HepG2 (cell line): ENCODE data around the gene NUDT6. TPM values are rescaled to one million over a fixed set of nuclear protein-coding genes. Genes with fewer than 3 reads are reported as not detected.

Experiments
- ATAC-seq: fragments of 200-7000 bp; cut with Tn5 transposase; 3 replicates; pipeline ENCODE4 v1.9.1; 2020; ENCODE audit warnings: mild to moderate bottlenecking, moderate library complexity
- BruUV-seq: library from RNA; stranded (reverse); fragments of 400-500 nt; replicated peaks from 2 replicates; lab custom pipeline; 2021; lab: Mats Ljungman, UMichigan
- CTCF ChIA-PET: fragments of 300-600 bp; formaldehyde crosslinking; extraction: SDS; loops from one replicate; lab custom pipeline; 2021; ENCODE audit warnings: low total read pairs, inconsistent platforms, low intra/inter-chr PET ratio; lab: Yijun Ruan, JAX
- POLR2A ChIA-PET: fragments of 350-600 bp; sonication (Branson Sonifier 250); formaldehyde crosslinking; loops from one replicate; lab custom pipeline; 2020; ENCODE audit warnings: antibody characterized with exemption, inconsistent platforms; lab: Yijun Ruan, JAX
- DNase-seq: peaks from one replicate; pipeline ENCODE4 v3.0.0-alpha.2; 2015; ENCODE audit warnings: low spot score
- FAIRE-seq: peaks from 3 replicates; lab custom pipeline; 2011; peaks lifted over from hg19 to GRCh38; lab: Jason Lieb, UNC
- H2AFZ ChIP-seq: one replicate; pipeline ENCODE4 v1.6.1; 2011; ENCODE audit warnings: low read length, inconsistent platforms
- H3K27ac ChIP-seq: fragments of 300-600 bp; 3 replicates; pipeline ENCODE4 v1.8.0; 2011; ENCODE audit warnings: mixed run types, mild to moderate bottlenecking, mixed read lengths, low read length, inconsistent platforms; ENCODE audit not compliant: insufficient read depth; ENCODE audit errors: extremely low read length
- H3K27me3 ChIP-seq, 2 experiments: fragments of 200-600 bp in 1 of 2; 2 replicates in 1 of 2; 3 replicates in 1 of 2; pipeline versions ENCODE4 v1.6.0 to v1.8.0; 2011; ENCODE audit warnings: low read length in 2 of 2, mild to moderate bottlenecking in 2 of 2, moderate library complexity in 2 of 2, inconsistent platforms in 1 of 2; ENCODE audit not compliant: insufficient read depth in 2 of 2, control insufficient read depth in 1 of 2
- H3K36me3 ChIP-seq, 2 experiments: fragments of 200-600 bp in 1 of 2; replicated peaks in 1 of 2; 2 replicates in 1 of 2; 3 replicates in 1 of 2; pipeline versions ENCODE4 v1.5.1 to v1.8.0; 2011; ENCODE audit warnings: low read length in 2 of 2, inconsistent platforms in 1 of 2; ENCODE audit not compliant: insufficient read depth in 2 of 2, control insufficient read depth in 1 of 2
- H3K4me1 ChIP-seq: 2 replicates; pipeline ENCODE4 v1.5.1; 2012; ENCODE audit warnings: low read length, inconsistent platforms; ENCODE audit not compliant: insufficient read depth
- H3K4me2 ChIP-seq: 2 replicates; pipeline ENCODE4 v1.6.0; 2011; ENCODE audit warnings: low read depth, low read length, inconsistent platforms
- H3K4me3 ChIP-seq, 3 experiments: fragments of 200-600 bp in 1 of 3; sonication (generic), shearing (Covaris generic) in 1 of 3; replicated peaks in 1 of 3; 2 replicates each; pipeline ENCODE4 v1.5.1; 2011 to 2016; ENCODE audit warnings: low read length in 3 of 3, inconsistent platforms in 2 of 3, low read depth in 2 of 3, mild to moderate bottlenecking in 2 of 3, control low read depth in 1 of 3, mixed read lengths in 1 of 3; ENCODE audit not compliant: insufficient read depth in 1 of 3
- H3K79me2 ChIP-seq: one replicate; pipeline ENCODE4 v1.6.1; 2011; ENCODE audit warnings: low read length, inconsistent platforms; ENCODE audit not compliant: insufficient read depth
- H3K9ac ChIP-seq: 2 replicates; pipeline ENCODE4 v1.6.0; 2011; ENCODE audit warnings: mild to moderate bottlenecking, low read depth, low read length, inconsistent platforms; ENCODE audit not compliant: insufficient read depth
- H3K9me3 ChIP-seq: 2 replicates; pipeline ENCODE4 v1.5.1; 2012; ENCODE audit warnings: mild to moderate bottlenecking, low read length
- H4K20me1 ChIP-seq: 2 replicates; pipeline ENCODE4 v1.6.0; 2011; ENCODE audit warnings: inconsistent platforms, mild to moderate bottlenecking, low read length, moderate library complexity; ENCODE audit not compliant: insufficient read depth
- EEA1 ChIP-seq: sonication (generic); formaldehyde crosslinking; IDR thresholded peaks from 2 replicates; pipeline ENCODE4 v1.5.1; 2020; ENCODE audit warnings: mild to moderate bottlenecking, missing genetic modification reagents, borderline replicate concordance
- ELF4 ChIP-seq: sonication (generic); formaldehyde crosslinking; IDR thresholded peaks from 2 replicates; pipeline ENCODE4 v1.5.0; 2020; ENCODE audit warnings: missing genetic modification reagents, mild to moderate bottlenecking, moderate library complexity, borderline replicate concordance
- KLF12 ChIP-seq: sonication (generic); formaldehyde crosslinking; IDR thresholded peaks from 2 replicates; pipeline ENCODE4 v1.4.0; 2020; ENCODE audit warnings: missing genetic modification reagents, borderline replicate concordance
- KLF16 ChIP-seq, 2 experiments: sonication (generic) in 1 of 2; formaldehyde crosslinking in 1 of 2; IDR thresholded peaks; 2 replicates each; pipeline versions ENCODE4 v1.6.1 to v1.8.0; 2016 to 2023; ENCODE audit warnings: missing genetic modification reagents in 2 of 2, missing compliant biosample characterization in 1 of 2
- MIER3 ChIP-seq: IDR thresholded peaks from 2 replicates; pipeline ENCODE4 v1.6.1; 2016; ENCODE audit warnings: missing compliant biosample characterization, borderline replicate concordance
- TOE1 ChIP-seq: sonication (generic); formaldehyde crosslinking; IDR thresholded peaks from 2 replicates; pipeline ENCODE4 v1.4.0; 2020; ENCODE audit warnings: mild to moderate bottlenecking, missing genetic modification reagents
- ZBTB39 ChIP-seq: sonication (generic); formaldehyde crosslinking; IDR thresholded peaks from 2 replicates; pipeline ENCODE4 v1.5.0; 2020; ENCODE audit warnings: missing genetic modification reagents
- ZBTB7A ChIP-seq: sonication (generic); formaldehyde crosslinking; IDR thresholded peaks from 2 replicates; pipeline ENCODE4 v1.8.0; 2022; ENCODE audit warnings: mild to moderate bottlenecking, missing genetic modification reagents
- ZNF235 ChIP-seq: sonication (generic); formaldehyde crosslinking; IDR thresholded peaks from 2 replicates; pipeline ENCODE4 v1.8.1; 2023; ENCODE audit warnings: mild to moderate bottlenecking, missing genetic modification reagents, borderline replicate concordance
- ZNF496 ChIP-seq: sonication (generic); formaldehyde crosslinking; IDR thresholded peaks from 2 replicates; pipeline ENCODE4 v1.8.1; 2023; ENCODE audit warnings: mild to moderate bottlenecking, moderate library complexity, missing genetic modification reagents; ENCODE audit not compliant: insufficient replicate concordance
- ZNF552 ChIP-seq: sonication (generic); formaldehyde crosslinking; IDR thresholded peaks from 2 replicates; pipeline ENCODE4 v1.9.0; 2022; ENCODE audit warnings: missing genetic modification reagents, mild to moderate bottlenecking, borderline replicate concordance
- ZNF564 ChIP-seq: sonication (generic); formaldehyde crosslinking; IDR thresholded peaks from 2 replicates; pipeline ENCODE4 v1.8.1; 2023; ENCODE audit warnings: mild to moderate bottlenecking, missing genetic modification reagents
- WGBS: methylation state at CpG from one replicate; pipeline ENCODE4 v1.1.6; 2017; ENCODE audit warnings: low lambda C conversion rate; 5-methylcytosine and 5-hydroxymethylcytosine counted together
- in situ Hi-C: cut with HindIII; loops from 2 replicates; pipeline ENCODE4 v1.10.0; 2017; ENCODE audit warnings: low pct_unique_long_range_greater_than_20kb; ENCODE audit not compliant: extremely low pct_ligation_motif_present
- intact Hi-C: fragments of 100-400 bp; cut with micrococcal nuclease; formaldehyde crosslinking; loops from one replicate; pipeline ENCODE4 v1.10.0; 2022; ENCODE audit not compliant: unreplicated experiment
- polyA plus RNA-seq, 8 experiments: library from polyadenylated mRNA; depleted of rRNA in 3 of 8; stranded (reverse) in 7 of 8; unstranded in 1 of 8; fragments of >200 nt; fragmentation: Illumina TruSeq in 4 of 8; extraction: Trizol in 4 of 8; gene quantifications; 2 replicates each; pipeline versions ENCODE4 v1.2.1 to v1.2.3, GENCODE V29; 2011 to 2016; ENCODE audit warnings: low read depth in 4 of 8, missing spikeins in 1 of 8, mixed read lengths in 1 of 8; ENCODE audit not compliant: insufficient read depth in 1 of 8
- total RNA-seq, 5 experiments: library from RNA; depleted of rRNA; stranded (reverse); fragments of >200 nt; fragmentation: Illumina TruSeq; extraction: Trizol; gene quantifications; 2 replicates each; pipeline ENCODE4 v1.2.3, GENCODE V29; 2016; ENCODE audit warnings: low read depth in 1 of 5
- TF ChIP-seq, protein P1 (sequence below): sonication (generic); formaldehyde crosslinking; conservative IDR thresholded peaks from 2 replicates; pipeline ENCODE4 v1.8.0; 2022; ENCODE audit warnings: mild to moderate bottlenecking, moderate library complexity, missing genetic modification reagents

The NUDT6 gene
- total and polyA plus RNA-seq, 2 of the 13 experiments (the other 11 are each of a cell fraction or from before 2014, with no cell fraction given) = 4.8 to 8.3 TPM

DNA sequence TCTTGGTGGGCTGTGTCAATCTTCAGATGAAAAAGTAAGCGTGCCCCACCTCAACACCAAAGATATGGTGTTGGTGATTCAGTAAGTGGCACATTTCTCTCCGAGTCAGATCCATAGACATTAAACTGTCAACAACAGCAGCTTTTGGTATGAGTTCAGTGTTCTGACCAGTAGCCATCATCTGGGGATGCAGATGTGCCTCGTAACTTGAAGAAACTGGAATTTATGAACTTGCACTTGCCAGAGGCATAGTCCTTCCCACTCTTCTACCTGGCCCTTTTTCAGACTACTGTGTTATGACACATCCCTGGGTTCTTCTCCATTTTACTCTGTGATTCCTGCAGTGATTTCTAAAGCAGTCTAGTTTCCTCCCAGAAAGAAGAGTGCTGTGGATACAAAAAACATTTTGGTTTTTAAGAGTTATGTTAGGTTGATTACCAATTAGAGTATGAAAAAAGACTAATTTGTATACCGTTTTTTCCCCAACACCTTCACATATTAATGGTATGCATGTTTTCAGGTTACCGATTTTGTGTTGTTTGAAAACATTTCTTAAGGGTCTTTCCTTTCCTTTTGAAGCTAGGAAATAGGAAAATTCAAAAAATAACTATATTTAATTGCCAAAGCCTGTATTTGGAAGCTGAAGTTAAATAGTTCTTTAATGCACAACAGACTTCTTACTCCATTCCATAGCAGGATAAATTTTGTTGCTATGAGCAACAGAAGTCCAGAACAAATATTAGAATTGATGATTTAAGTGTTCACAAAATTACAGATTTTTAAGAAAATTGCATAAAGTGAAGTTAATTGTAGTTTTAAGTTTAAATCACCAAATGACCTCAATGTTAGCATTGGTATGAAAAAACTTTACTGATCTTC, 39.3 kb downstream of the NUDT6 start:
- no peaks in the 10 kb centered on the region for H4K20me1 ChIP-seq
- 65% methylated on average over 5 of the region's 5 CpGs for WGBS
- no peak overlapping the region for H3K9ac ChIP-seq
- H3K4me2 ChIP-seq = no peak overlapping the region
- H3K27ac ChIP-seq = no peak overlapping the region
- no peaks in the 10 kb centered on the region for H3K36me3 ChIP-seq
- H3K79me2 ChIP-seq = no peaks in the 10 kb centered on the region
- BruUV-seq = no TSS peak
- TF ChIP-seq MIER3 (CRISPR knock-in tag) = no peak
- no peak overlapping the region for H3K4me3 ChIP-seq
- ChIA-PET POLR2A (no interaction called here), CTCF (no interaction called here)
- no peak for DNase-seq
- no peaks in the 10 kb centered on the region for H3K4me1 ChIP-seq
- intact Hi-C loops = no loop called here
- in situ Hi-C loops = no loop called here
- no peak for FAIRE-seq
- no peaks in the 10 kb centered on the region for H3K27me3 ChIP-seq
- ATAC-seq = no peak
- no peak overlapping the region for H2AFZ ChIP-seq
- peaks cover 7% of the 10 kb centered on the region for H3K9me3 ChIP-seq

- Histone ChIP-seq H2AFZ (no peak overlapping the region), H3K9ac (no peak overlapping the region), H4K20me1 (no peaks in the 10 kb centered on the region), H3K4me1 (peaks cover 2% of the 10 kb centered on the region; the same call in 1 of the 2 replicates), H3K4me2 (no peak overlapping the region), H3K79me2 (no peaks in the 10 kb centered on the region), H3K4me3 (no peak overlapping the region), H3K27me3 (no peaks in the 10 kb centered on the region), H3K36me3 (no peaks in the 10 kb centered on the region), H3K27ac (no peak overlapping the region), H3K9me3 (peaks cover 7% of the 10 kb centered on the region)
- DNase-seq (no peak), FAIRE-seq (no peak), ATAC-seq (no peak)
- ChIA-PET POLR2A (no interaction called here), CTCF (no interaction called here)
- intact Hi-C loops (no loop called here), in situ Hi-C loops (no loop called here)
- BruUV-seq = no TSS peak
- no peak for TF ChIP-seq EEA1 (CRISPR knock-in tag)
- no peak for TF ChIP-seq ELF4 (CRISPR knock-in tag)
- TF ChIP-seq TOE1 (CRISPR knock-in tag) = no peak
- TF ChIP-seq ZNF235 = no peak
- TF ChIP-seq KLF12 (CRISPR knock-in tag) = no peak
- no peak for TF ChIP-seq ZNF564
- no peak for TF ChIP-seq ZNF496 (CRISPR knock-in tag)
- TF ChIP-seq ZBTB7A (CRISPR knock-in tag) = no peak
- no peak for TF ChIP-seq ZNF552 (CRISPR knock-in tag)
- TF ChIP-seq, protein P1, sequence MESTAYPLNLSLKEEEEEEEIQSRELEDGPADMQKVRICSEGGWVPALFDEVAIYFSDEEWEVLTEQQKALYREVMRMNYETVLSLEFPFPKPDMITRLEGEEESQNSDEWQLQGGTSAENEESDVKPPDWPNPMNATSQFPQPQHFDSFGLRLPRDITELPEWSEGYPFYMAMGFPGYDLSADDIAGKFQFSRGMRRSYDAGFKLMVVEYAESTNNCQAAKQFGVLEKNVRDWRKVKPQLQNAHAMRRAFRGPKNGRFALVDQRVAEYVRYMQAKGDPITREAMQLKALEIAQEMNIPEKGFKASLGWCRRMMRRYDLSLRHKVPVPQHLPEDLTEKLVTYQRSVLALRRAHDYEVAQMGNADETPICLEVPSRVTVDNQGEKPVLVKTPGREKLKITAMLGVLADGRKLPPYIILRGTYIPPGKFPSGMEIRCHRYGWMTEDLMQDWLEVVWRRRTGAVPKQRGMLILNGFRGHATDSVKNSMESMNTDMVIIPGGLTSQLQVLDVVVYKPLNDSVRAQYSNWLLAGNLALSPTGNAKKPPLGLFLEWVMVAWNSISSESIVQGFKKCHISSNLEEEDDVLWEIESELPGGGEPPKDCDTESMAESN = no peak
- TF ChIP-seq KLF16 (CRISPR knock-in tag; IDR thresholded peaks at IDR 0.05) = no peak
- TF ChIP-seq ZBTB39 (CRISPR knock-in tag) = no peak
Measured at GRCh38 chr4:122879001-122879400, 43.4 kb downstream of the NUDT6 start.
